ENCODE data around the gene TMEM217.

DNA sequence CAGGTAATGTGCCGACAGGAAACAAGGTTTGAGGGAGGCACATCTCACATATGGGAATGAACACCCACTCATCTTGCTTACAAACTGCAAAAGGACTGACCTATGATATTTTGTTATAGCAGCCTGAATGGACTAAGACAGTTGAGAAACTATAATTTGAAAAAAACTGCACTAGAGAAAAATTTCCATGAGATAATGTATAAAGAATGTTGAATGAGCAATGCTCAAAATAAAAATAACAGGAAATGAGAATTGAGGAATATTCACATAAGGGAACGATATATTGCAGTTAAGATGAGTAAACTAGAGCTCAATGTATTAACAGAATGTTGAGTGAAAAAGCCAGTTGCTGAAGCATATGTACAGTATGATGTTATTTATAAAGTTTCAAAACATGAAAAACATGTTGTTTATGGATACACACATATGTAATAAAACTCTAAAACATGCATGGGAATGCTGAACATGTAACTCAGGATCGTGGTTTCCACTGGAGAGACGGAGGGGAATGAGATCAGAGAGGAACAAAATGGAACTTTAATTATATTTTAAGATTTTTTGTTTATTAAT, 6.6 kb downstream of the TMEM217 start:
- TF ChIP-seq CTCF (IDR thresholded peaks at IDR 0.05) (no peak), EZH2 (IDR thresholded peaks at IDR 0.05; ENCODE audit: borderline replicate concordance, insufficient read depth, low read depth, low read length, poor library complexity, severe bottlenecking) (no peak)

Measured in B cell (primary cell).